GM18519 (cell line): Measurements from ENCODE around the gene GH2.
"Not testable (repeated sequence)": the region's sequence is repeated elsewhere in the genome, so short reads cannot be mapped to it uniquely, and the experiment has no call there.

Experiments
- ATAC-seq: cut with Tn5 transposase; IDR thresholded peaks from one replicate; pipeline ENCODE4 v1.9.1; 2021; ENCODE audit warnings: mild to moderate bottlenecking, moderate library complexity; ENCODE audit not compliant: unreplicated experiment, low FRiP score

GH2 gene

GRCh38 chr17:63878413-63878812 lies 3.3 kb downstream of the GH2 start:
- ATAC-seq = not testable (repeated sequence)

DNA sequence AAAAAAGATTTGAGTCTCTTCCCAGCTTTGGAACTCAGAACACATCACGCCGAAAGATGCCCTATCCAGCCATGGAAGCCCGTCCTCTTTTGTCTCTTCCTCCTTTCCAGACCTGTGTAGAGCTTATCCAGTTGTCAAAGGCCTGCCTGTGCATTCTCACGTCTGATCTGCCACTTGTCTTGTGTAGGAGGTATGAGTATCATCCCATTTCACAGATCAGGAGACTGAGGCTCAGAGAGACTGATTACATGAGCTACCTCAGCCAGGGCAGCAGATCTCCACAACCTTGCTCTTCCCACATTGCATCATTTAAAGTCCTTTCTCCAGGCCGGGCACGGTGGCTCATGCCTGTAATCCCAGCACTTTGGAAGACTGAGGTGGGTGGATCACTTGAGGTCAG lies 7.1 kb downstream of the GH2 start:
- not testable (repeated sequence) for ATAC-seq

GRCh38 chr17:63874061-63874626 lies 7.6 kb downstream of the GH2 start:
- ATAC-seq = not testable (repeated sequence)

- ATAC-seq = not testable (repeated sequence)
These were observed 8.2 kb downstream of the GH2 start, which contains the start of gene CSH2 for GRCh38 chr17:63873577-63873976. Gene CSH2 (minus strand): TSS chr17:63873677. CDS start chr17:63873614, 63 bp downstream.

- not testable (repeated sequence) for ATAC-seq
These were observed 9.9 kb downstream of the GH2 start for GRCh38 chr17:63871646-63872365.

DNA sequence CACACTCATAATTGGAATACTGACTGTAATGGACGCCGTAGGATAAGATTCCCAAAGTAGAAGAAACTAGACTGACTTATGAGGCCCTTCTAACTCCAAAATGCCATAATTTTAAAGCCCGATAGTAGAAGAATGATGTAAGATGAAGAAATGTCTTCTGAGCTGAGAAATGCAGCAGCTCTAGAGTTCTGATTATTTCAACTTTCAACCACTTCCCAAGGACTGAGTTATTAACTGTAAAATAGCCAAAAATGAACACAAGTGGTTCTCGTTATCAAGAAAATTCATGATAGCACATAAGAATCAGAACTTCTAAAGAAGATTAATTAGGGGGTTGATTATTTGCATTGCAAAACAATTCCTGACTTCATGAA lies 11.5 kb downstream of the GH2 start:
- ATAC-seq = not testable (repeated sequence)

GRCh38 chr17:63869491-63870291 lies 12.1 kb downstream of the GH2 start:
- not testable (repeated sequence) for ATAC-seq

DNA sequence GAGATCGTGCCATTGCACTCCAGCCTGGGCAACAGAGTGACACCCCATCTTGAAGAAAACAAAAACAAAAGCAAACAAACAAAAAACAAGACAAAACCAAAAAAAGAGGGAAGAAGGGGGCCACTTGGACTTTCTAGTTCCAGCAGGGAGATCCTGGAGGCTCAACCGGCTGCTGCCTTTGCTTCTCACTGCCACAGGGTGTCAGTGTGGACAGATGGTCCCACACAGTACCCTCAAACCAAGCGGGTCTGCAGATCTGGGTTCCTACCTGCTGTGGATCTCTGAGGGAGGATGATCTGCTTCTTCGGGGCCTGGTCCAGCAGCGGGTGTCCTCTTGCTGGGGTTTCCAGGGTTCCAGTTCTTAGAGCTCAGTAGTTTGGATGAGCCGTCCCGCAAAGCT lies 15.1 kb downstream of the GH2 start:
- ATAC-seq = not testable (repeated sequence)

- ATAC-seq = no peak
These were observed 22.5 kb downstream of the GH2 start for GRCh38 chr17:63859257-63859656.

- not testable (repeated sequence) for ATAC-seq
These were observed 25.3 kb downstream of the GH2 start for GRCh38 chr17:63856425-63856824.

DNA sequence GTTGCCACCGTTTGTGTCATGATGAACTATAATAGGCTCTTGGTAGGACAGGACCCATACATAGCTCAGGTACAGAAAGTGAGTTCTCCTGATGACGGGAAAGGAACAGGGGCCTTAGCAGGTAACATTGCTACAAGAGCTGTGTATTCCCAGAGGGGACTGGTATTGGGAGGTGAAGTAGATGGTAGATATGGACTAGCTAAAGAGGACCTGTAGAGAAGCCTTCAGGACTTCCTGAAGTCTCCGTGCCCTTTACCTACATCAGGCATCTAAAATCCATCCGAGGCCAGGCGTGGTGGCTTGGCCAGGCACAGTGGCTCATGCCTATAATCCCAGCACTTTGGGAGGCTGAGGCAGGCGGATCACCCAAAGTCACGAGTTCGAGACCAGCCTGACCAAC lies 26.6 kb downstream of the GH2 start:
- no peak for ATAC-seq

DNA sequence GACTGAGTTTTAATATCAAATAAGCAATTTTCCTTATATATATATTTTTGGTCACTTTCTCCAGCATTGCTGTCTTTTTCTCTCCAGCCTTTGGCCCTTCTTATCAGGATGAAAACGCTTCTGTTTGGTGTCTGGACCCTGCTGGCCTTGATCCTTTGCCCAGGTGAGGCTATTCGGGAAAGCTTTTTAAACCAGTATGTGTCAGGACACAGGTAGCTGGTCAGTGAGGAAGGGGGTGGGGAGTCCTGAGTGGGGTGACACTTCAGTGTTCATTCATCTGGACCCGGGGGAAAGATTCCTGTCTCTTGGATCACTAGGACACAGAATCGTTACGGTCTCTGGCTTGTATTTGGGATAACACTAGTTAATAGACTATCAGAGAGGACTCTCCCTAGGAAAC lies 27.0 kb downstream of the GH2 start:
- ATAC-seq = no peak

DNA sequence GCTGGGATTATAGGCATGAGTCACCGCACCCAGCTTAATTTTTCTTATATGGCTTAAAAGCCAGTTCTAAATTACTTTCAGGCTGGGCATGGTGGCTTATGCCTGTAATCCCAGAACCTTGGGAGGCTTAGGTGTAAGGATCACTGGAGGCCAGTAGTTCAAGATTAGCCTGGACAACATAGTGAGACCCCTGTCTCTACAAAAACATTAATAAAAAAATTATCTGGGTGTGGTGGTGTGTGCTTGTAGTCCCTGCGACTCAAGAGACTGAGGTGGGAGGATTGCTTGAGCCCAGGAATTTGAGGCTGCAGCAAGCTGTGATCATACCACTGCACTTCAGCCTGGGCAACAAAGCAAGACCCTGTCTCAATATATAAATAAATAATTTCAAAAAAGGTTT lies 28.5 kb downstream of the GH2 start:
- ATAC-seq = no peak

GRCh38 chr17:63850401-63850800 lies 31.3 kb downstream of the GH2 start:
- no peak for ATAC-seq

GRCh38 chr17:63848834-63849689 lies 32.7 kb downstream of the GH2 start:
- ATAC-seq = no peak

DNA sequence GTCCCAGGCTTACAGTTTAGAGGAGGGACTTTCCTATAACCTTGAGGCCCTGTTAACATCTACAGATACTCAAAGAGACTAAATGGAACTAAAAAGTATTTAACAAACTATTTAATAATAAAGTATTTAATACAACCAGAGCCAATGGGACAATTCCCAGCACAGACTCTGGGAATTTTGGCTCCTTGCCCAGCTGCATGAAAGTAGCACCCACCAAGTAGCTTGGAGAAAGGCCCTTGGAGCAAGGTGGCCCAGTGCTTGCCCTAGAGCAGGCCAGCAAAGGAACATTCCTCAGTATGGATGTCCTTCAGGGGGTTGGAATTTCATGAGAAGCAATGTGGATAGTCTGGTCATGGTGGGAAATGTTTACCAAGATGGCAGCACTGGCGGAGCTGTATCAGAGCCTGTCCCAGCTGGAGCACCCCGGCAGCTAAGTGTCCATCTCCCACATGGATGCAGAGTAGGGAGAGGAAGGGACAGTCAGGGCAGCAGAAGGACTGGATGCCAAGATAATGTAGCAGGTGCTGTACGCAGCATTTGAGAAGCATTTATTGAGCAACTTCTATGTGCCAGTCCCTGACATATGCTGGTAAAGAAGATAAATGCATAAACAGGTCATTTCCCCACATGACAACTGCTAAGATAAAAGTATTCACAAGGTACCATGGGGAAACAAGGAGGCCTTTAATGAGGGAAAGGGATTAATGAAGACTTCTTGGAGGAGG lies 34.1 kb downstream of the GH2 start:
- no peak for ATAC-seq

- ATAC-seq = no peak
These were observed 36.2 kb downstream of the GH2 start for GRCh38 chr17:63845509-63845908.

DNA sequence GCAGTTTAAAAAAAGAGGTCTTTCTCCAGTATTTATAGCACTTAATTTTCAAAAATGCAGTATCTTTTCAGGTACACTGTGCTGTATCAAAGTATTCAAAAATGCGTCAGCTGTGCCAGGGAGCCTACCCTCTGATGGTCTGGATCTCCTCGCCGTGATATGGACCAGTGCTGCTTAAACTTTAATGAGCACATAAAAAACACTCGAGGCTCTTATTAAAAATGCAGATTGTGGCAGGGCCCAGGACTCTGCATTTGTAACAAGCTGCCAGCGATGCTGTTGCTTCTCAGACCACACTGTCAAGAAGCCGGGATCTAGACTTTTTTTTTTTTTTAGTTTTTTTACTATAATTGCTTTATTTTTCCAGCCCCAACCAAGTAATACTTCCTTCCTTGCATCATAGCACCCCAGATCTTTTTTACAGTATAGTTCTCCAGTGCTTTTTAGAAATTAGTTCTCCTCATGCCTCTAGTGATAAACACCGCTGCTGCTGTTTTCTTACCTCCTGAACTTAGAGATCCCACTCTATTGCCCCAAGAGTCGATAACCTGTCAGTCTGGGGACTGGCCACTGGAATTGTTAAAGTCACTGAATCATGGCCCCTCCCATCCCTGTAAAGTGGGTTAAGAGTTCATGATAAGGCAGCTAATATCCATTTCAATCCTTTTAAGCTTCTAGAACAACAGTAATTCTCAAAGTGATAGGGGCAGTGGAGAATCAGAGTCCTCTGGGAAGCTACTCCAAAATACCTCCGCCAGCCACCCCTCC lies 37.6 kb downstream of the GH2 start:
- ATAC-seq = no peak

DNA sequence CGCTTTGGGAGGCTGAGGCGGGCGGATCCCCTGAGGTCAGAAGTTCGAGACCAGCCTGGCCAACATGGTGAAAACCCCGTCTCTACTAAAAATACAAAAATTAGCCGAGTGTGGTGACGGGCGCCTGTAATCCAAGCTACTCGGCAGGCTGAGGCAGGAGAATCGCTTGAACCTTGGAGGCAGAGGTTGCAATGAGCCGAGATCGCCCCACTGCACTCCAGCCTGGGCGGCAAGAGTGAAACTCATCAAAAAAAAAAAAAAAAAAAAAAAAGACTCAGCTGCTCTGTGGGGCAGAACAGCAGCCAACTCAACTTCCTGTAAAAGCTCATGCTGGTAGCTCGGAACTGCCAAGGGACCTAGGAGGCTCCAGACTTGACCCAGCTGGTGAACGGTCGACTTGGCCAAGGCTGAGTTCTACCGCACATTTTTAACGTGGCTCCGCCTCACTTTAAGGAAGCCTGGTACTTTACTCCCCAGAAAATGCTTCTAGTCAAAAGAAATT lies 38.3 kb downstream of the GH2 start:
- ATAC-seq = not testable (repeated sequence)
